NCI-H524 treated with DMSO at 0.1 percent for 48 hours (cell line): ENCODE data around the gene TERT.
"Not testable (repeated sequence)": the region's sequence is repeated elsewhere in the genome, so short reads cannot be mapped to it uniquely, and the experiment has no call there.

Experiments
- DNase-seq: peaks from one replicate; lab custom pipeline; 2025; lab: John Stamatoyannopoulos, UW

The TERT gene

DNA sequence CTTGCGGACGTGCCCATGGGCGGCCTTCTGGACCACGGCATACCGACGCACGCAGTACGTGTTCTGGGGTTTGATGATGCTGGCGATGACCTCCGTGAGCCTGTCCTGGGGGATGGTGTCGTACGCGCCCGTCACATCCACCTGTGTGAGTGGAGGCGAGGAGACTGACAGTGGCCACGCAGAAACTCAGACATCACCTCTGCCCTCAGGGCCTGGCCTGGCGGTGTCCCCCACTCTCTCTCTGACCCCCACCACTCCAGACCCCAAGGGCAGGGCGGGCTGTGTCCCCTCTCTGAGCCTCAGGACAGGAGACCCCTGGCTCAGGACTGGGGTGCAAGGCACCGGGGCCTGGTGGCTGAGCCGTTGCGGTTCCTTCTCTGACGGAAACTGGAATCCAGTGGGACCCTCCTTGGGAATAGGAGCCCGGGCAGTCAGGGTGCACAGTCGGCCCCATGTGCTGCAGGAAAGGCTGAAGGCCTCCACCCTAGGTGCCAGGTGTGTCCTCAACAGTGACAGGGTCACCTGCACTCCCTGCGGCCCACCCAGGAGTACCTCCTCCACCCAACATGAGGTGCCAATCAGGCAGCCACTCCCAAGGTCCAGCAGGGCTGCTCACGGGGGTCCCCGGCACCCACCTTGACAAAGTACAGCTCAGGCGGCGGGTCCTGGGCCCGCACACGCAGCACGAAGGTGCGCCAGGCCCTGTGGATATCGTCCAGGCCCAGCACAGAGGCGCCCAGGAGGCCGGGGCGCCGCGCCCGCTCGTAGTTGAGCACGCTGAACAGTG, 16.0 kb downstream of the TERT start:
- DNase-seq, result no peak

DNA sequence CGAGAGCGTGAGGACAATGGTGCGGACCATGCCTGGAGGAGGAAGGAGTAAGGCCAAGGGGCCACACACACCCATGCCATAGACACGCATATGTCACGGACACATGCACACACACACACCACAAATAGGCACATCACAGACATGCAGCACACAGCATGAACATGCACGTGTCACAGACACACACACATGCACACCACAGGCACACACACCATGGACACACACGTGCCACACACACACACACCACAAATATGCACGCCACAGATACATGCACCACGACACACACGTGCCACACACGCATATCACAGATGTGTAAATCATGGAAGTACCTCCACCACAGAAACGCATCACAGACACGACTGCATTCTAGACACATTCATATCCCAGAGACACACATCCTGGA, 16.7 kb downstream of the TERT start:
- DNase-seq, result no peak

DNA sequence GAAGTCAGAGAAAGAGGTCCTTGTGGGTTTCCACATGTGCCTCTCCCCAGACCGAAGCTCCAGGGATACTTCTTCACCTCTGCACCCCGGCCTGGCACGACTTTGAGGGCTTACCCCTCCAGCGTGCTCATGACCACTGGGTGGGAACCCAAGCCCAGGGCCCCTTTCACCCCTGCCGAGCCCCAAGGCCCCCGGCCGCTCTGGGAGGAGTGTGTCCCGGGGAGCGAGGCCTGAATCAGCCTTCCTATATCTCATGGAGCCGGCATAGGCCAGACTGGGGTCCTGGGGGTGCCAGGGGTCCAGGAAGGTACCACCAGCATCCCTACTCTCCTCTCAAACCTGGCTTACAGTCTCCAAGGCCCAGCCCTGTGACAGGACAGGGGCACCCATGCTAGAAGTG, 17.1 kb downstream of the TERT start:
- no peak for DNase-seq

DNA sequence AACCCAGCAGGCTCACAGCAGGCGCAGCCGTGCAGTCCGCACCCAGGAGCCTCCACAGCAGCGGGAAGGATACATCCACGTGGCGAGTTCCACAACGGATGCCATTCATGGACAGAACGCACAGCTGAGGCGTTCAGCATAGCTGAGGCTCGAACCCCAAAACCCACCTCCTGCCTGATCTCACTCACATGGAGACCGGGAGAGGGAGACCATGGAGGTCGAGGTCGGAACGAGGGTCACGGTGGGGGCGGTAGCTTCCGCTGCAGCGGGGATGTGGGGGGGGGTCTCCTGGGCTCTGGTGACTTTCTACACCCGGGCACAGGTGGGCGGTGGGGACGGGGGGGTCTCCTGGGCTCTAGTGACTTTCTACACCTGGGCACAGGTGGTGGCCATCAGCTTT, 17.5 kb downstream of the TERT start:
- no peak for DNase-seq

DNA sequence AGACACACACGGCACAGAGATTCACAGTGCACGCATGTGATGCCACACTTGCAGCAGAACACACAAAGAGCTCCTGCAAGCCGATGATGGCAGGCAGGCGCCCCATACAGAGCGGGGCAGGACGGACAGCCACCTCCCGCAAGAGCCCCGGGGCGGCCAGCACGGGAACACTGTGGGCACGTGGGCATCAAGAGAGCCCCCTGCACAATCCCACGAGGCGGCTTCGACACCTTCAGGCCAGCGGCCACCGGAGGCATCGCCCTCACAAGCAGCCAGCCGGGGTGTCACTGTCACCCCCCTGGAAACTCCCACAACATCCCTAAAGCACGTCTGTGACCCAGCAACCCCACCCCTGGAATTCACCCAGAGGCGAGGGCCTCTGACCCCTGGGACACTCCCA, 17.9 kb downstream of the TERT start:
- no peak for DNase-seq

- not testable (repeated sequence) for DNase-seq
These were observed 19.2 kb downstream of the TERT start for GRCh38 chr5:1275397-1276391.

- DNase-seq, result no peak
These were observed 20.4 kb downstream of the TERT start for GRCh38 chr5:1274471-1274870.

DNA sequence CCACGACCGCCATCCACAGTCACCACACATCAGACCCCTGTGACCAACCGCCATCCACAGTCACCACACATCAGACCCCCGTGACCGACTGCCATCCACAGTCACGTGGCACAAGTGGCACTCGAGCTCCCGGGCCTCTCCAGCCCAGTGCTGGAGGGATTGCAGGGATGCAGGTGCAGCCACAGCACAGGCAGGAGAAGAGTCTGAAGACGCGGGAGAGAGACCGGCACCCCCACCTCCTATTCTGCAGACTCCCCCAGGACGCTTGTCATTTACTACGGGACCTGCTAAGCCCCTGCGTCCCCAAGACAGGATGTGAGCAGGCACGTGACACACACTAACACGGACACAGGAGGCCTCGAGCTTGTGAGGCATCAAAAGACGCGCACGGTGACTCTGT, 21.1 kb downstream of the TERT start:
- no peak for DNase-seq

DNA sequence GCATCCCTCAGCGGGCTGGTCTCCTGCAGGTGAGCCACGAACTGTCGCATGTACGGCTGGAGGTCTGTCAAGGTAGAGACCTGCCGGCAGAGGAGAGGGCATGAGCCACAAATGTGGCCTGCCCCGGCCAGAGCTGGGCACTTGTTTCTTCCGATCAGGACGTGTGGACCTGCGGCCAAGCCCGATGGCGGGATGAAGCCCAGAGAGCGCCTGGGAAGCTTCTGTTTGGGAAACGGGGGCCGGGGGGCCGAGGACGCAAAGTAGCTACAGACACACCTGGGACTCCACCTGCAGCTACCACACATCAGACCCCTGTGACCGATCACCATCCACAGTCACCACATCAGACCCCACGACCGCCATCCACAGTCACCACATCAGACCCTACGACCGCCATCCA, 22.7 kb downstream of the TERT start:
- no peak for DNase-seq

- no peak for DNase-seq
These were observed 23.6 kb downstream of the TERT start for GRCh38 chr5:1270933-1271914.

- DNase-seq, result no peak
These were observed 24.4 kb downstream of the TERT start for GRCh38 chr5:1270426-1270825.

DNA sequence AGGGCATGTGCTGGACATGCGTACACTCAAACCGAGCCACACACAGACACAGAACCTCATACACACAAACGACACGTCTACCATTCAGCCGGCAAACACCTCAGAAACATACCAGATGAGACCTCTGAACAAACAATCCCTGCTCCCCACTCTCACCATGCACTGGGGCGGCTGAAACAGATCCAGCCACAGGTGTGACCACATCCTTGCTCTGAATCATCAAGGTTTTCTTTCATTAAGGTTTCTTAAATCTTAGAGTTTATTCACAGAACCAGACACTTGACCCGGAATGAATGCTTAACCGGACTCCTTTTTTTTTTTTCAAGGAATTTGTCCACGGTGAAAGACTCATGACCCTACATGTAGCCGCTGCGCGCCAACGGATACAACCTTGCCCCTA, 26.2 kb downstream of the TERT start:
- DNase-seq, result no peak

DNA sequence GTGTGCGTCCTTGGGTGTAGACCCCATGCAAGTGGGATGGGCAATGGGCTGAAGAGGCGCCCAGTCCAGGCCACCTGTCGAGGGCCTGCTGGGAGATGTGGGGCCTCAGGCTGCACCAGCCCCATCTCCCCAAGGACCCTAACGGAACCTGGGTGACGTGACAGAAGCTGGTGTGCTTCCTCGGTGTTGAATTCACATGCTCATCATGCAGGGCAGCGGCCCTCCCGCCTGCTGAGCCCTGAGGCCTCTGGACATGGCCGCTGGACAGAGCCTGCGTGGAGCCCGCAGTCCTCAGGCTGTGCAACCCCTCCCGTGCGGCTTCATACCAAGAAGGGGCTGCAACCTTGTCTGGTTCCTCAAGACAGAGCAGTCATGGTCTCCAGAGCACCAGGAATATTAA, 26.8 kb downstream of the TERT start:
- no peak for DNase-seq

GRCh38 chr5:1267464-1267863, 27.4 kb downstream of the TERT start:
- not testable (repeated sequence) for DNase-seq

DNA sequence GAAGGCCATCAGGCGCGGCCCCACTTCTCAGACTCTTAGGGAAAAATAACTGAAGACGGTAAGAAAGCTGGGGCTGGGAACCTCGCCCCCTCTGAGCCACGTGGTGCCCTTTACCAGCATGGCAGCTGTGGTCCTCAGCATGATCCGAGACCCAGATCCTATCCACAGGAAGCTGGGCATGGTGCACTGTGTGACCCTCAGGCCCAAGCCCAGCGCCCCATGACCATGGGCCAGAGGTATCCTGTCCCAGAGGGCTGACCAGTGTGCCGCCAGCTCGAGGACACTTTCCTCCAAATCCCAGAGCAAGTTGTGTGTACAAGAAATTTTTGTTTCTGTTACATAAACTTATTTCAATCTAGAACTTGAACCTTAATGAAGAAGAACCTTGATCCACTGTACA, 28.1 kb downstream of the TERT start:
- no peak for DNase-seq

DNA sequence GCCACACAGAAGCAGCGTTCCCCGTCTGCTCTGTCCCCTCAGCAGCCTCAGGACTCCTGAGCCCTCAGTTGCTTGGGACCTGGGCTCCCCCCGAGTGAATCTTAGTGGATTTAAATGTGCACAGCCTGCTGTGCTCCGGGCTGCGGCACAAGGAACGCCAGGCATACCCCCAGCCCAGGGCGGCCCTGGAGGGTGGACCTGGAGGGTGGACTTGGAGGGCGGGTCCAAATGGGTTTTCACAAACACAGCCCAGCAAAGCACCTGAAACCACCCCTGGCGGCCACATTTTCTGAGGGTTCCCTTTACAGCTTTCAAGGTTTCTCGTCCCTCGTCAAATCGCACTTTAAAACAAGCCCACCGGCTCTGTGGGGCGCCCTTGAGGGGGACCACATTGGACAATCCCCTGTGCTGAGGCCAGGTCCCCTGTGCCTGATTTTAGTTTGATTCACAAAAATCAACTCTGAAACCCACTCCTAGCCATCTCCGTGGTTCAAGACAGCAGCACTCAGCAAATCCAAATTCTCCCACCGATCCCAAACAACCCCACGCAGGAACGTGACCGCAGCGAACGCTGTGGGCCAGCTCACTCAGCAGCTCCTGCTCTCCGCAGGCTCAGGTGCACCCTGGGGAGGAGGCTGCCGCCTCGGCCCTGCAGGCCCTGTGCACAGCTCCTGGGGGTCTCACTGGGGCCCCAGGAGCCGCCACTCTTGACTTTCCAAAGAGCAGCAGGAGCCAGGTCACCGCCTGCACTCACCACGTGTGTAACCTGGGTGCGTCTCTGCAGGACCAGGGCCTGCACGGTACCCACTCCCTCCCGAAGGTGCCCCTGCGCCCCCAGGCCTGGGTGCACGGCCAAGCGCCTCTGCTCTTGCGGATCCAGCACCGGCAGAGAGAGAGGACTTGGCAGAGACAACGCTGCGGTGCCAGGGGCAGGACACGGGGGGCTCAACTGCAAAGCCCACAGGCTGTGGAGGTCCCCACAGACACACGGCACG, 29.1 kb downstream of the TERT start:
- no peak for DNase-seq

GRCh38 chr5:1265026-1265425, 29.8 kb downstream of the TERT start:
- no peak for DNase-seq

GRCh38 chr5:1264211-1264610, 30.7 kb downstream of the TERT start:
- no peak for DNase-seq

GRCh38 chr5:1262381-1262780, 32.5 kb downstream of the TERT start:
- no peak for DNase-seq

- no peak for DNase-seq
These were observed 33.2 kb downstream of the TERT start for GRCh38 chr5:1261643-1262042.
